SK-N-SH treated with all-trans-retinoic acid at 6 μM for 48 hours (cell line): ENCODE data around the gene ZNF736.

ENCODE experiments used
- ARNTL ChIP-seq: fragments of 450-650 bp; formaldehyde crosslinking; IDR thresholded peaks from 2 replicates; pipeline ENCODE4 v1.5.0; 2020; ENCODE audit warnings: low read depth, mild to moderate bottlenecking, moderate library complexity, borderline replicate concordance
- CSDC2 ChIP-seq: fragments of 250-450 bp; sonication (Bioruptor Pico); IDR thresholded peaks from 2 replicates; pipeline ENCODE4 v1.5.0; 2020; ENCODE audit warnings: mild to moderate bottlenecking, moderate library complexity
- ESRRG ChIP-seq: fragments of 250-450 bp; sonication (Bioruptor Pico); IDR thresholded peaks from 2 replicates; pipeline ENCODE4 v1.6.1; 2021; ENCODE audit warnings: mild to moderate bottlenecking
- ISL1 ChIP-seq: fragments of 250-450 bp; sonication (Bioruptor Pico); IDR thresholded peaks from 2 replicates; pipeline ENCODE4 v2.1.2; 2022; ENCODE audit warnings: mild to moderate bottlenecking, moderate library complexity
- RARB ChIP-seq: fragments of 250-450 bp; sonication (Bioruptor Pico); IDR thresholded peaks from 2 replicates; pipeline ENCODE4 v1.8.0; 2021; ENCODE audit warnings: mild to moderate bottlenecking, moderate library complexity
- SNAI2 ChIP-seq: fragments of 250-450 bp; sonication (Bioruptor Pico); IDR thresholded peaks from 2 replicates; pipeline ENCODE4 v1.5.0; 2020; ENCODE audit warnings: mild to moderate bottlenecking, moderate library complexity
- ZFP3 ChIP-seq: fragments of 250-450 bp; sonication (Bioruptor Pico); IDR thresholded peaks from 2 replicates; pipeline ENCODE4 v1.5.0; 2020; ENCODE audit warnings: mild to moderate bottlenecking, moderate library complexity
- ZFP30 ChIP-seq: fragments of 450-650 bp; formaldehyde crosslinking; IDR thresholded peaks from 2 replicates; pipeline ENCODE4 v1.5.0; 2022; ENCODE audit warnings: mild to moderate bottlenecking, moderate library complexity
- TF ChIP-seq, protein P1 (sequence below): fragments of 250-450 bp; sonication (Bioruptor Pico); IDR thresholded peaks from 2 replicates; pipeline ENCODE4 v1.8.0; 2020; ENCODE audit warnings: mild to moderate bottlenecking, moderate library complexity, borderline replicate concordance
- TF ChIP-seq, protein P2 (sequence below): fragments of 250-450 bp; sonication (Bioruptor Pico); IDR thresholded peaks from 2 replicates; pipeline ENCODE4 v1.5.1; 2020; ENCODE audit warnings: low read depth, mild to moderate bottlenecking, moderate library complexity

DNA sequence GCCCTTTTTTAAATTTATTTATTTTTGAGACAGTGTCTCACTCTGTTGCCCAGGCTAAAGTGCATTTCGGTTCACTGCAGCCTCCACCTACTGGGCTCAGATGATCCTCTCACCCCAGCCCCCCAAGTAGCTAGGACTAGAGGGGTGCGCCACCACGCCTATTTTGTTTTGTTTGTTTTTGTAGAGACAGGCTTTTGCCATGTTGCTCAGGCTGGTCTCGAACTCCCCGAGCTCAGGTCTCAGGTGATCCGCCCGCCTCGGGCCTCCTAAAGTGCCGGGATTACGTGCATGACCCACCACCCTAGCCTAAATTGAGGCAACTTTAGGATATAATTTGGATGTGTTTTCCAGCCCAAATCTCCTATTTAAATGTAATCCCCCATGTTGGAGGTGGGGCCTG, 805 bp downstream of the ZNF736 start:
- TF ChIP-seq, protein P1, sequence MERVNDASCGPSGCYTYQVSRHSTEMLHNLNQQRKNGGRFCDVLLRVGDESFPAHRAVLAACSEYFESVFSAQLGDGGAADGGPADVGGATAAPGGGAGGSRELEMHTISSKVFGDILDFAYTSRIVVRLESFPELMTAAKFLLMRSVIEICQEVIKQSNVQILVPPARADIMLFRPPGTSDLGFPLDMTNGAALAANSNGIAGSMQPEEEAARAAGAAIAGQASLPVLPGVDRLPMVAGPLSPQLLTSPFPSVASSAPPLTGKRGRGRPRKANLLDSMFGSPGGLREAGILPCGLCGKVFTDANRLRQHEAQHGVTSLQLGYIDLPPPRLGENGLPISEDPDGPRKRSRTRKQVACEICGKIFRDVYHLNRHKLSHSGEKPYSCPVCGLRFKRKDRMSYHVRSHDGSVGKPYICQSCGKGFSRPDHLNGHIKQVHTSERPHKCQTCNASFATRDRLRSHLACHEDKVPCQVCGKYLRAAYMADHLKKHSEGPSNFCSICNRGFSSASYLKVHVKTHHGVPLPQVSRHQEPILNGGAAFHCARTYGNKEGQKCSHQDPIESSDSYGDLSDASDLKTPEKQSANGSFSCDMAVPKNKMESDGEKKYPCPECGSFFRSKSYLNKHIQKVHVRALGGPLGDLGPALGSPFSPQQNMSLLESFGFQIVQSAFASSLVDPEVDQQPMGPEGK = no peak
- TF ChIP-seq ZFP30 (CRISPR knock-in tag) = no peak
- TF ChIP-seq ISL1 (CRISPR knock-in tag) = no peak
- no peak for TF ChIP-seq CSDC2 (CRISPR knock-in tag)
- no peak for TF ChIP-seq SNAI2 (CRISPR knock-in tag)
- no peak for TF ChIP-seq ZFP3 (CRISPR knock-in tag)
- no peak for TF ChIP-seq ARNTL
- TF ChIP-seq RARB (CRISPR knock-in tag) = no peak
- TF ChIP-seq, protein P2, sequence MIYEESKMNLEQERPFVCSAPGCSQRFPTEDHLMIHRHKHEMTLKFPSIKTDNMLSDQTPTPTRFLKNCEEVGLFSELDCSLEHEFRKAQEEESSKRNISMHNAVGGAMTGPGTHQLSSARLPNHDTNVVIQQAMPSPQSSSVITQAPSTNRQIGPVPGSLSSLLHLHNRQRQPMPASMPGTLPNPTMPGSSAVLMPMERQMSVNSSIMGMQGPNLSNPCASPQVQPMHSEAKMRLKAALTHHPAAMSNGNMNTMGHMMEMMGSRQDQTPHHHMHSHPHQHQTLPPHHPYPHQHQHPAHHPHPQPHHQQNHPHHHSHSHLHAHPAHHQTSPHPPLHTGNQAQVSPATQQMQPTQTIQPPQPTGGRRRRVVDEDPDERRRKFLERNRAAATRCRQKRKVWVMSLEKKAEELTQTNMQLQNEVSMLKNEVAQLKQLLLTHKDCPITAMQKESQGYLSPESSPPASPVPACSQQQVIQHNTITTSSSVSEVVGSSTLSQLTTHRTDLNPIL = no peak
- TF ChIP-seq ESRRG (CRISPR knock-in tag) = no peak
